ENCODE results near the gene DTD2.

DNA sequence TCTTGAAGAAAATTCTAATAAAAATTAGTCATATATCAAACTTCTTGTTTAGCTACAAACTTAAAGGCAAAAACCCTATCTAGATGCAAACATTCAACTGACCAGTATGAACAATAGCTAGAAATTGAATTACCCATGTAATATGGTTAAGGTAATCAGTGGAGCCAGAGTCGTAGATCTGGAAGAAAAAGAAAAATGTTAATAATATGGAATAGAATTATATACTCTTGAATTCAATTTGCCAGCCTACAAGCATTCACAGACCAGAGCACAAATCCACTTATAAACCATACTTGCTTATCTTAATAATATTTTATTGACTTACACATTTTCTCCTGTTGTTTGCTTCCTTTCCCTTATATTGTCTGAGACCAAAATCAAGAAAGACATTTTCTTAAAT lies 29.3 kb downstream of the DTD2 start:
- TF ChIP-seq, protein P1, sequence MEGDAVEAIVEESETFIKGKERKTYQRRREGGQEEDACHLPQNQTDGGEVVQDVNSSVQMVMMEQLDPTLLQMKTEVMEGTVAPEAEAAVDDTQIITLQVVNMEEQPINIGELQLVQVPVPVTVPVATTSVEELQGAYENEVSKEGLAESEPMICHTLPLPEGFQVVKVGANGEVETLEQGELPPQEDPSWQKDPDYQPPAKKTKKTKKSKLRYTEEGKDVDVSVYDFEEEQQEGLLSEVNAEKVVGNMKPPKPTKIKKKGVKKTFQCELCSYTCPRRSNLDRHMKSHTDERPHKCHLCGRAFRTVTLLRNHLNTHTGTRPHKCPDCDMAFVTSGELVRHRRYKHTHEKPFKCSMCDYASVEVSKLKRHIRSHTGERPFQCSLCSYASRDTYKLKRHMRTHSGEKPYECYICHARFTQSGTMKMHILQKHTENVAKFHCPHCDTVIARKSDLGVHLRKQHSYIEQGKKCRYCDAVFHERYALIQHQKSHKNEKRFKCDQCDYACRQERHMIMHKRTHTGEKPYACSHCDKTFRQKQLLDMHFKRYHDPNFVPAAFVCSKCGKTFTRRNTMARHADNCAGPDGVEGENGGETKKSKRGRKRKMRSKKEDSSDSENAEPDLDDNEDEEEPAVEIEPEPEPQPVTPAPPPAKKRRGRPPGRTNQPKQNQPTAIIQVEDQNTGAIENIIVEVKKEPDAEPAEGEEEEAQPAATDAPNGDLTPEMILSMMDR (IDR thresholded peaks at IDR 0.05; ENCODE audit: low read depth, low read length), result no peak
- no peak for TF ChIP-seq POLR2A (IDR thresholded peaks at IDR 0.05; ENCODE audit: extremely low read depth, insufficient read length)
